Right cardiac atrium (tissue), 5 donors: Measurements from ENCODE around the gene MGRN1. TPM values are rescaled to one million over a fixed set of nuclear protein-coding genes. Genes with fewer than 3 reads are reported as not detected.
A peak's percentile ranks its signal among the peaks of the same experiment; 100 is the strongest.

Source experiments
- ATAC-seq, 2 donors: fragments of 200-7000 bp; cut with Tn5 transposase; one replicate each; pipeline versions ENCODE4 v1.8.0 to v1.9.1; 2020; ENCODE audit warnings: moderate library complexity in 2 of 2, mild to moderate bottlenecking in 1 of 2
- DNase-seq, 3 donors: peaks; one replicate each; pipeline ENCODE4 v3.0.0-alpha.2; 2020
- H3K27ac ChIP-seq: one replicate; pipeline ENCODE4 v1.5.1; 2013; ENCODE audit warnings: mild to moderate bottlenecking, low read length, control low read depth, moderate library complexity
- H3K27me3 ChIP-seq: one replicate; pipeline ENCODE4 v1.6.1; 2013; ENCODE audit not compliant: control insufficient read depth, insufficient read depth
- H3K4me1 ChIP-seq: one replicate; pipeline ENCODE4 v1.6.1; 2013; ENCODE audit warnings: low read length; ENCODE audit not compliant: control insufficient read depth, insufficient read depth
- H3K4me3 ChIP-seq: one replicate; pipeline ENCODE4 v1.5.1; 2013; ENCODE audit warnings: low read length, control low read depth
- H3K9me3 ChIP-seq: one replicate; pipeline ENCODE4 v1.6.1; 2013; ENCODE audit warnings: low read length; ENCODE audit not compliant: control insufficient read depth
- WGBS: extraction: QIAGEN DNeasy Blood & Tissue Kit; methylation state at CpG from one replicate; pipeline ENCODE4 v1.1.7; 2013; 5-methylcytosine and 5-hydroxymethylcytosine counted together
- intact Hi-C, 4 donors: fragments of 100-400 bp; cut with DNase I; formaldehyde crosslinking; loops; one replicate each; pipeline versions ENCODE4 v1.11.0 to v1.14.0; 2022 to 2023
- polyA plus RNA-seq: library from polyadenylated mRNA; stranded (reverse); fragments of 200-250 nt; gene quantifications from one replicate; pipeline ENCODE4 v1.2.3, GENCODE V29; 2013
- total RNA-seq, 4 donors: library from RNA; stranded (reverse); fragmentation: NEBNext Ultra II Directional; extraction: Animal tissue kit (Norgen Biotek cat#: 25700); gene quantifications; one replicate each; pipeline ENCODE4 v1.2.1, GENCODE V29; 2021
- donor health status: healthy with polysubstance abuse.
- donor health status: DM: no; HTN: yes; CAD: no.
- donor health status: DM: no; HTN: no; CAD: no.
- donor health status: DM: no; HTN: yes; CAD: no; lungs with severe emphysema.
- donor health status: DM: yes; HTN: yes; CAD: no.

MGRN1 gene
- total and polyA plus RNA-seq, 5 donors, result 22.0 to 49.9 (median 39.9) TPM

- Histone ChIP-seq H3K27me3 (no peaks in the 10 kb centered on the region), H3K9me3 (no peaks in the 10 kb centered on the region), H3K27ac (no peak overlapping the region), H3K4me3 (no peak overlapping the region), H3K4me1 (peaks cover 3% of the 10 kb centered on the region)
- ATAC-seq, result no peak
- 83% methylated on average over 12 of the region's 12 CpGs for WGBS
- intact Hi-C loops, result no loop called here
- DNase-seq, result peak in 1 of 3 donors; percentile 38
Measured at GRCh38 chr16:4654964-4655590, 30.5 kb downstream of the MGRN1 start.

- ATAC-seq (no peak), DNase-seq (peak in 1 of 3 donors; percentile 54)
- Histone ChIP-seq H3K9me3 (no peaks in the 10 kb centered on the region), H3K27me3 (no peaks in the 10 kb centered on the region), H3K4me3 (no peak overlapping the region), H3K4me1 (peaks cover 7% of the 10 kb centered on the region), H3K27ac (no peak overlapping the region)
- intact Hi-C loops, result no loop called here
- 98% methylated on average over 6 of the region's 6 CpGs for WGBS
Measured at GRCh38 chr16:4655801-4656200, 31.2 kb downstream of the MGRN1 start.

GRCh38 chr16:4656221-4656620, 31.6 kb downstream of the MGRN1 start:
- ATAC-seq, result no peak
- no peaks in the 10 kb centered on the region for H3K9me3 ChIP-seq
- H3K27ac ChIP-seq, result no peak overlapping the region
- H3K27me3 ChIP-seq, result no peaks in the 10 kb centered on the region
- DNase-seq, result no peak
- peaks cover 7% of the 10 kb centered on the region for H3K4me1 ChIP-seq
- intact Hi-C loops, result no loop called here
- 96% methylated on average over 12 of the region's 12 CpGs for WGBS
- no peak overlapping the region for H3K4me3 ChIP-seq

- Histone ChIP-seq H3K27me3 (no peaks in the 10 kb centered on the region), H3K4me3 (no peak overlapping the region), H3K4me1 (peaks cover 7% of the 10 kb centered on the region), H3K27ac (no peak overlapping the region), H3K9me3 (no peaks in the 10 kb centered on the region)
- 94% methylated on average over 25 of the region's 25 CpGs for WGBS
- DNase-seq (no peak), ATAC-seq (no peak)
- intact Hi-C loops, result no loop called here
Measured at GRCh38 chr16:4656695-4657686, 32.4 kb downstream of the MGRN1 start.

GRCh38 chr16:4659363-4660353, 35.0 kb downstream of the MGRN1 start:
- no peaks in the 10 kb centered on the region for H3K27me3 ChIP-seq
- WGBS, result 86% methylated on average over 29 of the region's 29 CpGs
- no peak overlapping the region for H3K27ac ChIP-seq
- H3K4me3 ChIP-seq, result no peak overlapping the region
- peaks cover 10% of the 10 kb centered on the region for H3K4me1 ChIP-seq
- intact Hi-C loops, result no loop called here
- DNase-seq (peak in 1 of 3 donors; percentile 55), ATAC-seq (peak in 1 of 2 donors; percentile 2)
- H3K9me3 ChIP-seq, result no peaks in the 10 kb centered on the region

- H3K27me3 ChIP-seq, result no peaks in the 10 kb centered on the region
- 20% methylated on average over 18 of the region's 18 CpGs for WGBS
- intact Hi-C loops, result no loop called here
- H3K27ac ChIP-seq, result no peak overlapping the region
- peak; percentile 67 to 87 (median 85) for DNase-seq
- peak; percentile 43 to 52 for ATAC-seq
- H3K9me3 ChIP-seq, result no peaks in the 10 kb centered on the region
- peaks cover 10% of the 10 kb centered on the region for H3K4me1 ChIP-seq
- no peak overlapping the region for H3K4me3 ChIP-seq
Measured at GRCh38 chr16:4660454-4661007, 35.9 kb downstream of the MGRN1 start.

- no peaks in the 10 kb centered on the region for H3K27me3 ChIP-seq
- H3K9me3 ChIP-seq, result no peaks in the 10 kb centered on the region
- DNase-seq, result peak in 1 of 3 donors; percentile 39
- WGBS, result 78% methylated on average over 11 of the region's 11 CpGs
- peaks cover 10% of the 10 kb centered on the region for H3K4me1 ChIP-seq
- no peak overlapping the region for H3K27ac ChIP-seq
- H3K4me3 ChIP-seq, result no peak overlapping the region
- intact Hi-C loops, result no loop called here
- no peak for ATAC-seq
Measured at GRCh38 chr16:4661661-4662060, 37.0 kb downstream of the MGRN1 start.

- Histone ChIP-seq H3K4me1 (peaks cover 10% of the 10 kb centered on the region), H3K4me3 (no peak overlapping the region), H3K9me3 (no peaks in the 10 kb centered on the region), H3K27me3 (no peaks in the 10 kb centered on the region), H3K27ac (no peak overlapping the region)
- 69% methylated on average over 5 of the region's 5 CpGs for WGBS
- intact Hi-C loops, result no loop called here
- DNase-seq (no peak), ATAC-seq (no peak)
Measured at GRCh38 chr16:4663465-4663776, 38.8 kb downstream of the MGRN1 start.

GRCh38 chr16:4663777-4664465, 39.3 kb downstream of the MGRN1 start:
- H3K27ac ChIP-seq, result no peak overlapping the region
- WGBS, result 57% methylated on average over 25 of the region's 25 CpGs
- DNase-seq, result peak in 2 of 3 donors; percentile 55 to 78

More at GRCh38 chr16:4663777-4664465, 39.3 kb downstream of the MGRN1 start:
- peak; percentile 18 to 21 for ATAC-seq
- H3K27me3 ChIP-seq, result no peaks in the 10 kb centered on the region
- H3K4me3 ChIP-seq, result no peak overlapping the region
- peaks cover 10% of the 10 kb centered on the region for H3K4me1 ChIP-seq
- intact Hi-C loops, result no loop called here
- no peaks in the 10 kb centered on the region for H3K9me3 ChIP-seq
